Gastrocnemius medialis (tissue), 4 donors: Measurements from ENCODE around the gene SLC34A3.

ENCODE experiments used
- CTCF ChIP-seq, 5 experiments: fragments of 450-650 bp in 3 of 5; fragments of 200-600 bp in 2 of 5; sonication (generic) in 2 of 5; IDR thresholded peaks in 4 of 5; conservative IDR thresholded peaks in 1 of 5; 1 replicate in 4 of 5; 2 replicates in 1 of 5; pipeline ENCODE4 v1.5.1; 2016 to 2019; ENCODE audit warnings: antibody characterized with exemption in 5 of 5, mild to moderate bottlenecking in 3 of 5, moderate library complexity in 3 of 5
- POLR2A ChIP-seq, 2 donors: fragments of 450-650 bp; IDR thresholded peaks; one replicate each; pipeline ENCODE4 v1.6.1; 2017; ENCODE audit warnings: antibody characterized with exemption in 2 of 2, mild to moderate bottlenecking in 2 of 2, moderate library complexity in 2 of 2

DNA sequence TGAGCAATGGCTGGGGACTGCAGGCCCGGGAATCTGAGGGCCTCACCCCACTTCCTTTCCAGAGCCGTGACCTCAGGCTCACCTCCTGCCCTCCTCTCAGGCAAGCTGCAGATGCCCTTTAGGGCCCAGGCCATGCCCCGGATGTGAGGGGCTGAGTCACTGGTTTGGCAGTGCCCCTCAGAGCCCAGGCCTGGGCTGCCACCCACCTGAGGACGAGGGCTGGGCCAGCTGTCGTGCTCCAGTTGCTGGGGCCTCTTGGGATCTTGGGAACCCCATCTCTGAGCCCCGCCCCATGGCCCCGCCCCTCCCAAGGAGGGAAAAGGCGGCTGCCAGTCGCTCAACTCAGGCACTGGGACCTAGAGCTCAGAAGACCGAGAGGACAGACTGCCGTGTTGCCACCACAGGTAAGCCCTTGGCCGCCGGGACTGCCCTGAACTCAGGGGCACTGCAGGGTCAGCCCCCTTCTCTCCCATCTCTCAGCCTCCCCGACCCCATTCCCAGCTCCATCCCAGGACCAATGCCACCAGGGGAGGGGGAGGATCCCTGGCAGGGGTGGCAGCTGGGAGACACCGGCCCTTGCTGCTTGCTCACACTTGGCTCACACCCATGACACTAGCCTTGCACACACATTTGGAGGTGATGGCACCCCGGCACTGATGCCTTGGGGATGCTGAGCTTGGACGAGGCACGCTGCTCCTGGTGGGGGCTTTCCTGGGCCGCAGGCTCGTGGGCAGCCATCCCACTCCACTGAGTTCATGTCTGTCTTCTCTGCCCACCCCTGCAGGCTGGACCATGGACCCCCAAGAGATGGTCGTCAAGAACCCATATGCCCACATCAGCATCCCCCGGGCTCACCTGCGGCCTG, 5.6 kb upstream of the SLC34A3 start, which contains the start of gene CYSRT1:
- TF ChIP-seq CTCF (IDR thresholded peaks at IDR 0.05 in 4 of 5, conservative IDR thresholded peaks at IDR 0.05 in 1 of 5) = no peak
- no peak for TF ChIP-seq POLR2A (IDR thresholded peaks at IDR 0.05)
